ENCODE data around the gene SHF. TPM values are rescaled to one million over a fixed set of nuclear protein-coding genes. Genes with fewer than 3 reads are reported as not detected.
A peak's percentile ranks its signal among the peaks of the same experiment; 100 is the strongest.

The SHF gene
- total RNA-seq, 1 donor from 2014 or later = 6.4 TPM

DNA sequence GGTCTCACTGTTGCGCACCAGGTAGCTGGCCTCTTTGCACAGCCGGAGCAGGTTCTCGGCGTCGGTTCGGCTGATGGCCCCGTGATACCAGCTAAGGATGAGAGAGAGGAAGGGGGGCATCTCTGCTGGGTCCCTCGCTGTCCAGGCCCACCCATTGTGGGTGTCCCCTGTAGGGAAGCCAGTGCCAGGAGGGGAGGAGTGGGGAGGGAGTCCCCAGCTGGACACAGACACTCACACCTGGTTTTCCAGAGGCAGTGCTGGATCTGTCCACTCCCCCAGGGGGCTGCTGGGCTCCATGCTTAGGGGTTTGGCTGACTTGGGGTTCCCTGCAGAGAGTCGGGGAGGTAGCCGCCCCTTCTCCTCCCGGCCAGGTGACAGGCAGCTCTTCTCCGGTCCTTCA lies 15.9 kb downstream of the SHF start:
- no peaks in the 10 kb centered on the region for H3K9me3 ChIP-seq
- H3K4me3 ChIP-seq = no peak overlapping the region
- no peaks in the 10 kb centered on the region for H3K4me1 ChIP-seq
- DNase-seq = no peak
- intact Hi-C loops (cut with DNase I) = no loop called here
- no peak for ATAC-seq
- no peak overlapping the region for H3K27ac ChIP-seq
- H3K36me3 ChIP-seq = peaks cover 9% of the 10 kb centered on the region
- no peak for TF ChIP-seq CTCF (IDR thresholded peaks at IDR 0.05)
- H3K27me3 ChIP-seq (ENCODE audit: low read depth) = no peaks in the 10 kb centered on the region

DNA sequence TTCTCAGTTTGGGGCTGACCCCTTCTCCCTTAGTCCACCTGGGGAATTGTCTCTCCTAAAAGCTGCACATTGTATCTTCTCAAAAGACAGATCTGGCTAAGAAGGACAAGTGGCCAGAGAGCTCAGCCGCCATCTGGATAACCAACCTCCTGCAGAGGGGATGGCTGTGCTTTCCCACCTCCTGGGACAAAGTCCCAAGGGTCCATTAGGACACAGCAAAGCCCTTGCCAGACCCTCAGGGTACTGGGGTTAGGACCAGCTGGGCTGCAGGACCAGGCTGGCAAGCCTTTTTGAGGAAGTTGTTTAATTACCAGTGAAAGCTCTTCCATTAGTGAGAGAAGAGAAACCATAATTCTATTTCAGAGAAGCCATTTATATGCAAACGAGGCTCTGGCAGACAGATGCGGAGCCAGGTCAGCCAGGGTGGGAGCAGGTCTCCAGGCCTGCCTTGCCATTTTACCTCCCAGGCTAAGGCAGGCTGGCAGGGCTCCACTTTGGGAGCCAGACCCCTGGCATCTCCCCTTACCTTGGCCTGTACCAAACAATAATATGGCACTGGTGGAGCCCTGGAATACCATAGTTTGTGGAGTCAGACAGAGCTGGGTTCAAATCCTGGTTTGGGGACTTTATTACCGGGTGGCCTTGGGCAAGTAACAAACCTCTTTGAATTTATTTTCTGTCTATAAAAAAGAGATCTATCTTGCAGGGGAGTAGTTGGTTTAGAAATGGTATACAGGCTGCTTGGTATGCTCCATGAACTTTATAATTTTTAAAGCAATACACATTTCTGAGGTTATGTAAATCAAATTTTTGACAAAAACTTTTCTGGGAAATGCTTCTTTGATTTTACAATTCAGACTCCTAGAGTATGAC lies 17.9 kb downstream of the SHF start:
- H3K36me3 ChIP-seq = peaks cover 6% of the 10 kb centered on the region
- ATAC-seq (no peak), DNase-seq (no peak)
- H3K27ac ChIP-seq = no peak overlapping the region
- peaks cover 15% of the 10 kb centered on the region for H3K4me1 ChIP-seq
- H3K4me3 ChIP-seq = no peak overlapping the region
- intact Hi-C loops (cut with DNase I) = no loop called here
- no peaks in the 10 kb centered on the region for H3K9me3 ChIP-seq
- no peak for TF ChIP-seq CTCF (IDR thresholded peaks at IDR 0.05)
- no peaks in the 10 kb centered on the region for H3K27me3 ChIP-seq (ENCODE audit: low read depth)

- no peaks in the 10 kb centered on the region for H3K9me3 ChIP-seq
- no peak for TF ChIP-seq CTCF (IDR thresholded peaks at IDR 0.05)
- no peak overlapping the region for H3K27ac ChIP-seq
- H3K36me3 ChIP-seq = no peaks in the 10 kb centered on the region
- H3K27me3 ChIP-seq (ENCODE audit: low read depth) = no peaks in the 10 kb centered on the region
- ATAC-seq = no peak
- peak; percentile 42 for DNase-seq
- intact Hi-C loops (cut with DNase I) = no loop called here
- H3K4me3 ChIP-seq = no peak overlapping the region
- peaks cover 20% of the 10 kb centered on the region for H3K4me1 ChIP-seq
These were observed 18.8 kb downstream of the SHF start for GRCh38 chr15:45168751-45169551.

DNA sequence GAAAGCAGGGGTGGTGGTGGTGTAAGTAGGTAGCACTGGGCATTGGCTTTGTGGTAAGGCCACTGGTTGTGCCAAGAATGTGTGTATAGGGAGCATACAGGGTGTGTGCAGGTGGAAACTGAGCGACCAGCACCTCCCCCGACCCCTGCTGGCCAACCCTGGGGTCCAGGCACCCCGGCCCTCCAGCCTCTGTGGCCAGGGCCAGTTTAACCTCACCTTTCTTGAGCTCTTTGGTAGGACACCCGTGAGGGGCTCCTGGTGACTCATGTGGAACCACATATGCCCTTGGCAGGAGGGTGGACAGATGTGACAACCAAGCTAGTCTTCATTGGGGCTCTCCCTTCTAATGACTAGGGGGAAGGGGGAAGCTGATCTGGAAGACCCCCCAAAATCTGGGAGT lies 19.5 kb downstream of the SHF start:
- TF ChIP-seq CTCF (IDR thresholded peaks at IDR 0.05) = no peak
- no peak for ATAC-seq
- Histone ChIP-seq H3K4me1 (peaks cover 27% of the 10 kb centered on the region), H3K36me3 (no peaks in the 10 kb centered on the region), H3K9me3 (no peaks in the 10 kb centered on the region), H3K4me3 (no peak overlapping the region), H3K27ac (peak overlapping the region; percentile 99), H3K27me3 (ENCODE audit: low read depth) (no peaks in the 10 kb centered on the region)
- intact Hi-C loops (cut with DNase I) = no loop called here
- DNase-seq = peak; percentile 37

- H3K9me3 ChIP-seq = no peaks in the 10 kb centered on the region
- no peaks in the 10 kb centered on the region for H3K36me3 ChIP-seq
- peaks cover 32% of the 10 kb centered on the region for H3K4me1 ChIP-seq
- no peaks in the 10 kb centered on the region for H3K27me3 ChIP-seq (ENCODE audit: low read depth)
- intact Hi-C loops (cut with DNase I) = no loop called here
- H3K4me3 ChIP-seq = peak overlapping the region; percentile 67
- no peak for TF ChIP-seq CTCF (IDR thresholded peaks at IDR 0.05)
- ATAC-seq (no peak), DNase-seq (no peak)
- H3K27ac ChIP-seq = peak overlapping the region; percentile 99
These were observed 20.0 kb downstream of the SHF start for GRCh38 chr15:45167631-45168205.
